Psoas muscle (tissue), 8 donors: ENCODE data around the gene TACR2. TPM values are rescaled to one million over a fixed set of nuclear protein-coding genes. Genes with fewer than 3 reads are reported as not detected.

Source experiments
- ATAC-seq, 4 donors: fragments of 200-7000 bp; cut with Tn5 transposase; one replicate each; pipeline ENCODE4 v1.9.1; 2020; ENCODE audit warnings: moderate library complexity in 3 of 4, mild to moderate bottlenecking in 2 of 4
- DNase-seq, 2 donors: peaks; one replicate each; pipeline ENCODE4 v3.0.0-alpha.2; 2020
- H3K27ac ChIP-seq: fragments of 200-600 bp; one replicate; pipeline ENCODE4 v1.8.0; 2022
- H3K27me3 ChIP-seq, 3 donors: fragments of 200-600 bp in 1 of 3; one replicate each; pipeline versions ENCODE4 v1.6.1 to v1.8.0; 2013 to 2022; ENCODE audit warnings: low read length in 2 of 3, mild to moderate bottlenecking in 2 of 3, moderate library complexity in 1 of 3; ENCODE audit not compliant: insufficient read depth in 3 of 3
- H3K36me3 ChIP-seq, 2 donors: fragments of 200-600 bp in 1 of 2; one replicate each; pipeline versions ENCODE4 v1.6.1 to v1.8.0; 2013 to 2022; ENCODE audit warnings: low read depth in 1 of 2, mild to moderate bottlenecking in 1 of 2, moderate library complexity in 1 of 2; ENCODE audit not compliant: insufficient read depth in 1 of 2
- H3K4me1 ChIP-seq: fragments of 200-600 bp; one replicate; pipeline ENCODE4 v1.8.0; 2022
- H3K4me3 ChIP-seq: fragments of 200-600 bp; one replicate; pipeline ENCODE4 v1.8.0; 2022; ENCODE audit warnings: mild to moderate bottlenecking
- H3K9me3 ChIP-seq: fragments of 200-600 bp; one replicate; pipeline ENCODE4 v1.8.0; 2022
- WGBS, 3 donors: extraction: QIAGEN DNeasy Blood & Tissue Kit; methylation state at CpG; one replicate each; pipeline versions ENCODE4 v1.1.6 to v1.1.7; 2013; 5-methylcytosine and 5-hydroxymethylcytosine counted together
- intact Hi-C, 2 donors: fragments of 100-400 bp; cut with DNase I; formaldehyde crosslinking; loops; one replicate each; pipeline versions ENCODE4 v1.11.0 to v1.14.2; 2022
- polyA plus RNA-seq, 3 donors: library from polyadenylated mRNA; stranded (reverse); fragments of 200-250 nt; gene quantifications; one replicate each; pipeline ENCODE4 v1.2.3, GENCODE V29; 2013
- total RNA-seq, 4 donors: library from RNA; stranded (reverse); fragmentation: NEBNext Ultra II Directional in 2 of 4; extraction: Animal tissue kit (Norgen Biotek cat#: 25700) in 2 of 4; gene quantifications; one replicate each; pipeline versions ENCODE4 v1.2.1 to v1.2.4, GENCODE V29; 2021 to 2023
- TF ChIP-seq, protein P1 (sequence below): fragments of 200-600 bp; IDR thresholded peaks from one replicate; pipeline ENCODE4 v1.8.0; 2022; ENCODE audit warnings: antibody characterized with exemption
- donor health status: healthy with polysubstance abuse.
- donor health status: DM: no; HTN: no; CAD: no; lungs with moderate emphysema.
- donor health status: Bipolar disorder and iron deficiency.
- donor health status: healthy.
- donor health status: DM: yes; HTN: yes; CAD: no.
- donor health status: DM: no; HTN: no; CAD: no.
- donor health status: DM: no; HTN: no; CAD: no.
- donor health status: DM: yes; HTN: yes; CAD: no.

TACR2 gene
- total and polyA plus RNA-seq, 7 donors: 0.21 to 0.61 (median 0.25) TPM

DNA sequence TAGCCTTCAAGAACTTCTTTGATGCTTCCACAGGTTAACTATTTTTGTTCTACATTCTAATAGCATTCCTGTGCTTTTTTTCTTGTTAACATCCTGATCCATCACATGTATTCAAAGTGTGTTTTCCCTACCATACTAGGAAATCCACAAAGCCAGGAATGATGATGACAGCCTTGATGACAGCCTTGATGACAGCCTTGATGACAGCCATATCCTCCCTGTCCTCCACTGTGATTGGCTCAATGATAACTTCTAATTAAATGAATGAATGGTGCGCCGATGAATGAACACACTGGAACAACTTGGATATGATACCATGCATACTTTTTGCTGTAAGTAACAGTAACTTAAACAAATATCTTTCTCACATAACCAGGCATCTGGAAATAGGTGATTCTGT is 8.3 kb upstream of the TACR2 start:
- DNase-seq (no peak), ATAC-seq (no peak)
- no peak overlapping the region for H3K27ac ChIP-seq
- TF ChIP-seq, protein P1, sequence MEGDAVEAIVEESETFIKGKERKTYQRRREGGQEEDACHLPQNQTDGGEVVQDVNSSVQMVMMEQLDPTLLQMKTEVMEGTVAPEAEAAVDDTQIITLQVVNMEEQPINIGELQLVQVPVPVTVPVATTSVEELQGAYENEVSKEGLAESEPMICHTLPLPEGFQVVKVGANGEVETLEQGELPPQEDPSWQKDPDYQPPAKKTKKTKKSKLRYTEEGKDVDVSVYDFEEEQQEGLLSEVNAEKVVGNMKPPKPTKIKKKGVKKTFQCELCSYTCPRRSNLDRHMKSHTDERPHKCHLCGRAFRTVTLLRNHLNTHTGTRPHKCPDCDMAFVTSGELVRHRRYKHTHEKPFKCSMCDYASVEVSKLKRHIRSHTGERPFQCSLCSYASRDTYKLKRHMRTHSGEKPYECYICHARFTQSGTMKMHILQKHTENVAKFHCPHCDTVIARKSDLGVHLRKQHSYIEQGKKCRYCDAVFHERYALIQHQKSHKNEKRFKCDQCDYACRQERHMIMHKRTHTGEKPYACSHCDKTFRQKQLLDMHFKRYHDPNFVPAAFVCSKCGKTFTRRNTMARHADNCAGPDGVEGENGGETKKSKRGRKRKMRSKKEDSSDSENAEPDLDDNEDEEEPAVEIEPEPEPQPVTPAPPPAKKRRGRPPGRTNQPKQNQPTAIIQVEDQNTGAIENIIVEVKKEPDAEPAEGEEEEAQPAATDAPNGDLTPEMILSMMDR: no peak
- peaks cover 11% of the 10 kb centered on the region for H3K4me1 ChIP-seq
- no peaks in the 10 kb centered on the region for H3K9me3 ChIP-seq
- whole genome bisulfite sequencing, 3 donors: 93 to 97% (median 97%) methylated on average over 2 of the region's 2 CpGs
- H3K27me3 ChIP-seq: no peaks in the 10 kb centered on the region
- intact Hi-C loops: loop anchor here in 1 of 2 donors (10.0 kb wide), 1 partner anchor 290 kb away; no protein-coding TSS in a partner anchor
- H3K36me3 ChIP-seq: no peaks in the 10 kb centered on the region
- no peak overlapping the region for H3K4me3 ChIP-seq

GRCh38 chr10:69422676-69423075 is 6.0 kb upstream of the TACR2 start:
- H3K4me1 ChIP-seq: peaks cover 11% of the 10 kb centered on the region
- no peaks in the 10 kb centered on the region for H3K27me3 ChIP-seq
- no peak overlapping the region for H3K4me3 ChIP-seq
- H3K9me3 ChIP-seq: no peaks in the 10 kb centered on the region
- ATAC-seq: no peak
- H3K27ac ChIP-seq: peak overlapping the region; percentile 76
- H3K36me3 ChIP-seq: no peaks in the 10 kb centered on the region
- no peak for DNase-seq
- 66 to 86% (median 68%) methylated on average over 4 of the region's 4 CpGs for WGBS, 3 donors
- TF ChIP-seq, protein P1: no peak
- intact Hi-C loops: loop anchor here in 1 of 2 donors (10.0 kb wide), 1 partner anchor 292 kb away; no protein-coding TSS in a partner anchor

DNA sequence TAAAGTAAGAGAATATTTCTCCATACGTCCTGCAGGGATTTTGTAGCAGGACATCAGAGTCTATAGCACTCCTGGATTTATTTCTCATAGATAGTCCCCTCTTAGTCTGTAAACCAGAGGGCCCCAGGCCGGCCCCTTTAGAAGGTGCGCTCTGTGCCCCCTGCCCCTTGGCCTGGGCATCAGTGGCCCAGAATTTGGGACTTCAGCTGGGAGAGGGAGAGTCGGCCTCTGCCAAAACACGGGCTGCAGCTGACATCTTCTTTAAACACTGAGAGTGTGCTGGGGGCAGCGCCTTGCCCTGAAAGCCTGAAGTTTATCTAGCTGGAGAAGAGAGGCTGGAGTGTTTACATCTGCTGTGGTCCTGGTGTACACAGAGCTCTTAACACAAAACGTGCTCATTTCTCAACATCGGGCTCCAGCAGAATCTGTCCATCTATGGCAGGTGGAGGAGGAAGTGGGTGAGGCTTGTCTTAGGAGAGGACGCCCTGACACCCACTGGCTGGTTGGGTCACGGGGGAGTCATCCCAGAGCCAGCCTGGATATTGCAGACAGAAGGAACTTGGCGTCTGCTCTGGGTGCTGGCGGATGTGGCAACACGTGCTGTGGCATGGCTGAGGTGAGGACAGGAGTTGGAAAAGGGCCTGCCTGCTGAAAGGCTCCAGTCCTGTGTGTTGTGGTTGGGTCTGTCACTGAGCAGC is 5.0 kb upstream of the TACR2 start:
- TF ChIP-seq, protein P1: no peak

DNA sequence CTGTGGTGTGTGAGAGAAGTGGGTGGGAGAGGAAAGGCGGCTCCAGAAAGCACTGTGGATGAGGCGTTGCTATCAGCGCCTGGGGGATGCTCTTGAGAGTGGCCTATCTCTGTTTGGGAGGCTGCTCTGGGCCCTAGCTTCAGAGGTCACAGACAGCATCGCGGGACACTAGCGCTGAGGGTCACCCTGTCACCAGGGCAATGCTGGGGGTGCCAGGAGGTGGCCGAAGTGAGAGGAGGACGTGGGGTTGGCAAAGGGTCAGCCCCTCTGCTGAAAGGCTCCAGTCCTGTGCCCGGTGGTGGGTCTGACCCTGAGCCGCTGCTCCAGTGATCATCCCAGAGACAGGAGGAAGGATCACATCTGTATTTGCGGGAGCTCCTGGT is 3.0 kb upstream of the TACR2 start:
- ATAC-seq (no peak), DNase-seq (peak in 1 of 2 donors; percentile 36)
- Histone ChIP-seq H3K27ac (no peak overlapping the region), H3K4me1 (peaks cover 11% of the 10 kb centered on the region), H3K4me3 (no peak overlapping the region), H3K9me3 (no peaks in the 10 kb centered on the region), H3K27me3 (no peaks in the 10 kb centered on the region), H3K36me3 (no peaks in the 10 kb centered on the region)
- WGBS, 3 donors: 76 to 89% (median 84%) methylated on average over 11 of the region's 11 CpGs
- intact Hi-C loops: loop anchor here (5.0 to 10.0 kb wide), 2 partner anchors 218 to 295 kb away; no protein-coding TSS in a partner anchor
- TF ChIP-seq, protein P1: no peak

More for the DNA sequence above, 5.0 kb upstream of the TACR2 start:
- whole genome bisulfite sequencing, 3 donors: 47 to 51% (median 51%) methylated on average over 13 of the region's 13 CpGs
- intact Hi-C loops: loop anchor here in 1 of 2 donors (10.0 kb wide), 1 partner anchor 293 kb away; no protein-coding TSS in a partner anchor
- ATAC-seq (peak; percentile 95 to 97 (median 96)), DNase-seq (peak; percentile 85 to 88)
- Histone ChIP-seq H3K27me3 (no peaks in the 10 kb centered on the region), H3K4me1 (peaks cover 11% of the 10 kb centered on the region), H3K36me3 (no peaks in the 10 kb centered on the region), H3K4me3 (no peak overlapping the region), H3K9me3 (no peaks in the 10 kb centered on the region), H3K27ac (peak overlapping the region; percentile 76)
